GM12891 (cell line): ENCODE data around the gene MMRN2.

Experiments
- PAX5 ChIP-seq: IDR thresholded peaks from 2 replicates; pipeline ENCODE4 v1.6.1; 2011; ENCODE audit warnings: low read length, moderate library complexity, mild to moderate bottlenecking; ENCODE audit not compliant: insufficient read depth, severe bottlenecking
- POLR2A ChIP-seq: IDR thresholded peaks from 2 replicates; pipeline ENCODE4 v1.6.1; 2011; ENCODE audit warnings: low read depth, low read length, control low read depth
- SPI1 ChIP-seq: IDR thresholded peaks from 2 replicates; pipeline ENCODE4 v1.6.1; 2011; ENCODE audit warnings: low read depth, low read length, control low read depth

- TF ChIP-seq POLR2A (no peak), SPI1 (no peak), PAX5 (no peak)
These were observed 58.3 kb downstream of the MMRN2 start for GRCh38 chr10:86899132-86899531.
